ENCODE data around the gene TUBA3C. TPM values are rescaled to one million over a fixed set of nuclear protein-coding genes. Genes with fewer than 3 reads are reported as not detected.

TUBA3C gene
- total RNA-seq, 1 donor from 2014 or later: not detected

DNA sequence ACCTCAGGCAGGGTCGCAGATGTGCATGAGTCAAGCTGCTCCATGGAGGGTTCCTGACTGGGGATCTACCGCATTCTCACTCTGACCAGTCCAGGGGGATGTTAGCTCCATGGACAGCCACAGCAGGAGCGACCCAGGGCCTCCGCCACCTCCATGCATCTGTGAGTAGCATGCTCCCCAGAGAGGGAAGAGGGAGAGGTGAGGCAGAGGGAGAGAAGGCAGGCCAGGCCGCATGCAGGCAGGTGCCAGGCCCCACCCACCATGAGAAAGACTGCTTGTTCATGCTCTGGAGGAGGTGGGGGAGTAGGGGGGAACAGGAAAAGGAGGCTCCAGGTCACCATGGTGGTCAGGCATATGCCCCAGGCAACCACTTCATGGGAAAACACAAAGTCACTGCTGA lies 20.3 kb downstream of the TUBA3C start:
- no peak for DNase-seq

DNA sequence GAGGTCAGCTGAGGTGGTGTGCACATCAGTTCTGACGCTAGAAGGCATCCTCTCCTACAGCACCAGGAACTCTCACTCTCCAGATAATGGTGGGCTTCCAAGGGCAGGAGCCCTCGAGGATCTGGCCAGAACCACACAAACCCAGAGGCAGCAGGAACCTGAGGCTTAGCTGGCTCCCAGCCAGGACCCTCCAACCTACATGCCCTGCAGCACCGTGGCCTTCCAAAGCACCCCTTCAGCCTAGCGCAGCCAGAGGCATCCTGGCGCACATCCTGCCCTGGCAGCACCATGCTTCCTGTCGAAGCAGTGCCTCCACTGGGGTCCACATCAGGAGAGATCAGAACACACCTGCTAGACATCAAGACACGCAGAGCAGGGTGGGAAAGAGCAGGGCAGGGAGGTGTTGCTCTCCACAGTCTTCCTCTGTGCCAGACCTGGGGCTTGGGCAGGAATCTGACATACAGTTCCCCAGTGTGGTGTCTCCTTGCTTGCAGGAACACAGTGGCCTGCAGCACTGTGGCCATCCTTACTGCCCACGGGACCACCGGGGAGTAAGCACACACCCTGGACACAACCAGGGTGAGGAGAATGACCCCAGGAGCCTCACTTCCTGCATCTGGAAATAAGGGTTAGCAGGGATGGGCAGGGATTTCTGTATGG lies 21.7 kb downstream of the TUBA3C start:
- DNase-seq: no peak

DNA sequence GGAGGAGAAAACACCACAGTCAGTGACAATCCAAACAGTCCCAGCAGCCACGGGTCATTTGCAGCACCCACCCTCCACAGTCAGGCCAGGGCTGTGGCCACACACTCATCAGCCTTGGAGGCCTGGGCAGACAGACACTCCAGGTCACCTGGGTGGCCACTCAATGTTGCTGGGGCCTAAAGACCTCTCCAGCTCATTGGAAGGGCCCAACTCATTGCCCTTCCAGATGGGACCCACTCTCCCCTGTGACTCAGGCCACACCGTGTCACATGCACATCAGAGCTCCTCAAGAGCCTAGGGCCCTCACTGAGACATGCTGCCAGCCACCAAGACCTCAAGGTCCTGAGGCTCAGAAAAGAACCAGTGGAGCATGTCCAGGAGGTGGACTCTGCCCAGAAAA lies 22.4 kb downstream of the TUBA3C start:
- no peak for DNase-seq

DNA sequence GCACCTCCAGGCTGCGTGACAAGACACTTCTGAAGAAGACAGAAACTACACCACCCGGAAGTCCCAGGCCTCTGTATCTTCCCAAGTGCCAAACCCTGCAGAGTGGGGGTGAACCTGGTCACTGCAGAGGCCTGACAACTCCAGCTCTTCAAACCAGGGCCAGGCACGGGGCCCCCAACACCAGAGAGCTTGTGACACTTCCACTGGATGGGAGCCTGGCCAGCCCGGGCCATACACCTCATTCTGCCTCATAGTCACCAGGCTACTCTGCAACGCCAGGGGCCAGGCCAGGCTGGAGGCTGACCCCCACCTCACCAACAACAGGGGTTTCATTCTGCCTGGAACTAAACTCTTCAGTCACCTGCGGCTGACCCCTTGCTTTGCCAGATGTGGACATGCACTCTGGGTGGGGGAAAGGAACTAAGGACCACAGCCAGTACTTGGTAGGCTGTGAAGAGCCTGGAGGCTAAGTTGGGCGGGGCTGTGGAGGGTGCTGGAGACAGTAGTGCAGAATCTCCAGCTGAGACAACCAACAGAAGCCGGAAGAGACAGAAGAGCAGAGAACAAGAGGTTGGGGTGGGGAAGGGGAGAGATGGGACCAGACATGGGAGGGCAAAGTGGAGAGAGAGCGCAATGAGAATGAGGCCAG lies 23.0 kb downstream of the TUBA3C start:
- no peak for DNase-seq

DNA sequence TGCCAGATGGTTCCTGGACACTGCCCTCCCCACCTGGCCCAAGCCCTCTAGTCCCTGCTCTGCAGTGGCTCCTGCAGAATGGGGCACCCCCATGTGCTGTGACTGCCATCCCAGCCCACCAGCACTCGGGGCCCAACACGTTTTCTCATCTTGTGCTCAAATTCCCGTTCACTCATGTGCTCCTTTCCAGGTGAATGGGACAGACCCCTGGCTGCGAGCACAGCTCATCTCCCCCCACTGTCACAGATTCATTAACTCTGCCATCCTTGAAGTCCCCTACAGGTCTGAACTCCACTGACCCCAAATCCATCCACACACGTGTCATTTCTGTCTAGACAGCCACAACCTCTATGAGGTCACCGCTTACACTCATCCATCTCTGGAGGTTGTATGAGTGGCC lies 23.6 kb downstream of the TUBA3C start:
- no peak for DNase-seq

DNA sequence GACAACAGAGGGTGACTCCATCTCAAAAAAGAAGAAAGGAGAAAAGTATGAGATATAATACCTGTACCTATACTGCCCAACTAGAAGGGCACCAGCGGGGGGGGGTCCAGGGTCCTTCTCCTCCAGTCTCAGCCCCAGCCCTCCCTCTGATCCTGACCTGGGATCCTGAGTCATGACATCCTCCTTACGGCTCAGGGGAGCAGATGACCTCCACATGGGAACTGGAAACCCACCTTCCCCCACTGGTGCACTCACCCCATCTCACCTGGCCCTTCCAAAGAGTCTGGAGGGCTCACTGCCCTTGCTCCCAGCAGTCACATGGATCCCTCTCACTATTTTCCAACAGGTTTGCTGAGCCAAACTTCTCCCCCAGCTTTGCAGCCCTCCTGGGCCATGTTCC lies 24.2 kb downstream of the TUBA3C start:
- no peak for DNase-seq

DNA sequence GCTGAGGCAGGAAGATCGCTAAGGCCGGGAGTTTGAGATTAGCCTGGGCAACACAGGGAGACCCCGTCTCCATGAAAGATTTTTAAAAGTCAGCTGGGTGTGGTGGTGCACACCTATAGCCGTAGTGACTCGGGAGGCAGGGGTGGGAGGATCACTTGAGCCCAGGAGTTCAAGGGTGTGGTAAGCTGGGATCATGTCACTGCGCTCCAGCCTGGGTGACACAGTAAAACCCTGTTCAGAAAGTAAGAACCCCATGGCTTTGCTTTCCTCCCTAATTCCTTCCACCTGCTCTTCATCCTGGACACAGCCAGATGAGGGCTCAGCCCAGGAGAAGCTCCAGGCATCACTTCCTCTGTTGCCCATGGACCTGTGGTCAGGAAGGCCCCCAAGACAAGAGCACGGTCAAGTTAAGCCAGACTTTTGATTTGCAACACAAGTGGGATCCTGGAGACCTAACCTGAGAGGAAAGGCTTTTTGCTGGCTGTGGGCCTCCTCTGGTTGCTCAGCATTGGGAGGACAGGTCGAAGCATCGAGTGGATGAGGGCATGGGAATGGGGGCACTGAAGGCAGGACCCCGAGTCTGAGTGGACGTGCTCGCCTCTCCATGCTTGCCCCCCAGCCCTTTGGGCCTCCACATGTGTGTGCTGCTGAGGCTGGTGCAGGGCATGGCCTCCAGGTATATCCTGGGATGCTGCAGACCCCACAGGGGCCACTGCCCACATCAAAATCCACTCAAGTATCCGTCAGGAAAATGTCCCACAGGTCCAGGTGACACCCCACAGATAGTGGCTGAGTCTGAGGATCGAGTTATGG lies 25.4 kb downstream of the TUBA3C start:
- DNase-seq: no peak

DNA sequence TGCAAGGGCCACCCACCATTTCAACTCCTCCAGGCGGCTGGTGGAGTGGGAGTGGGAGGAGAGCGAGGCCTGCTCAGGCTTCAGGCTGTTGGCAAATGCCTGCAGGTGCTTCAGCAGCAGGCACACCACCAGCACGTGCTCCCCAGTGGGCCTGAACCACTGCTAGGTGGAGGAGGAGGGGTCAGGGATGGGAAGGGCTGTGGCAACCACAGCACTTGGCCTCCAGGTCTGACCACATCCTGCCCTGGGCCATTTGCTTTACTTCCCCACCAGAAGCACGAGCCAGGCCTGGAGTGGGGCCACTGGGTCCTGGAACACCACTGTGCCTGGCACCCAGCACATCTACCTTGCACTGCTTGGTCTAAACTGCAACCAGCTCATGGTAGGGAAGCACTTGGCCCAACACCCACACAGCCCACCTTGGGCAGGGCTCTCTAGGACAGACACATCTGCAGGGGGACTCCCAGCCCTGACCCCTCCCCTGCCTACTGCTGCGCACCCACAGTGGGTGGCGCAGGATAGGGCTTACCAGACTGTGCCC lies 26.2 kb downstream of the TUBA3C start:
- DNase-seq: no peak

DNA sequence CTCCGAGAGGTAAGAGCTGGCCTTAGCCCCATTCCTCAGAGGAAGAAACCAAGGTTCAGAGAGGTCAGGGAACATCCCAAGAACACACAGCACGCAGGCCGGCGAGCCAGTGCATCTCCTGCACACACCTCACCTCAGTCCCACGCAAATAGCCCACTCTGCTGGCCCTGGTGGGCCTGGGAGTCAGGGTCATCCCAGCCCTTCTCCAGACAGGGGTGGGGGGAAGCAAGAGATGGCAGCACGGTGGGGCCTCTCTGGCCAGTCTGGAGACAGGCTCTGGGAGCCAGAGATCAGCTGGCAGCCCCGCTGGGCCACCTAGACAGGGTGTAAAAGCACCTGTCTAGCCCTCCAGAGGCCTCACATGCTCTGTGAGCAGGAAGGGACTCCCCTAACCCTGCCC lies 26.8 kb downstream of the TUBA3C start:
- no peak for DNase-seq

DNA sequence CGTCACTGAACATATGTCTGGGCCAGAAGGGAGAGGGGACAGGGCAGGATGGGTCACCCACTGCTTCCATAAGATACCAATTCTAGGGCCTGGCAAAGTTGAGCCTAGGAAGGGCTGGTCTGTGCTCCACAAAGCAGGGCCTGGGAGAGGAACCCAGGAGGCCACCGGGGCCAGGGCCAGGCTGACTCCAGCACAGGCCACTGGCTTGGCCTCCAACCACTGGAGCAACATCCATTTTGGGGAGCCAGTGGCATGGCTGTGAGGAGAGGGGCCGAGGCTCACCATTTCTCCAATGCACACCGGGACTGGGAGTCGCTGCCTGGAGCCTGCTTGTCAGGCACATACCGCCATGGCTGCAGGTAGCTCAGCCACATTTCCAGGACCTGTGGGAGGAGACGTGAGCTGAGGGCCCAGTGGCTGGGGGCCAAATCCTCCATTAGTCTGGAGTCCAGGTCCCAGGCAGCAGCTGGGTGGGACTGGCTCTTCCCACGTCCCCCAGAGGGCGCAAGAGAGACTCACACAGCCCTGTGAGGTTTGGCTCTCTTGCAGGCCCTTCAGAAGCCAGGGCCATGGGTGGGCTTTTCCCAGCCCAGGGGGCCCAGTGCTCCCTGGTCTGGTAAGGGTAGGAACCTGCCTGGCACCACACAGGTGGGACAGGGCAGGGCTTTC lies 27.7 kb downstream of the TUBA3C start:
- DNase-seq: no peak

DNA sequence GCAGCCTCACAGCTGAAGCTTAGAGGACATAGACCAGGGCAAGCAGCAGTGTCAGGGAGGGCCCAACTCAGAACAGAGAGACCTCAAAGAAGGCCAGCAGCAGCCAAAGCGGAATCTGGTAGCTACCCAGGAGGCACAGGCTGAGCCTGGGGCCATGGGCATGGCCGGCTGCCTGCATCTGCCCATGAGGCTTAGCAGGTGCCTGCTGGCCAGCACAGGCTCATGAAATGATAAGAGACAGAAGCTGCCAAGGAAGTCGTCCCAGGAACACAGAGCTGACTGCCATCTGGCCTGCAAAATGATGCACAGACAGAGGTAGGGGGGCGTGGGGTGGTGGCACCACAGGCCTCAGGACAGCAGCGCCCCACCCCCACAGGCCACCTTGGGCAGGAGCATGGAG lies 29.2 kb downstream of the TUBA3C start:
- no peak for DNase-seq

DNA sequence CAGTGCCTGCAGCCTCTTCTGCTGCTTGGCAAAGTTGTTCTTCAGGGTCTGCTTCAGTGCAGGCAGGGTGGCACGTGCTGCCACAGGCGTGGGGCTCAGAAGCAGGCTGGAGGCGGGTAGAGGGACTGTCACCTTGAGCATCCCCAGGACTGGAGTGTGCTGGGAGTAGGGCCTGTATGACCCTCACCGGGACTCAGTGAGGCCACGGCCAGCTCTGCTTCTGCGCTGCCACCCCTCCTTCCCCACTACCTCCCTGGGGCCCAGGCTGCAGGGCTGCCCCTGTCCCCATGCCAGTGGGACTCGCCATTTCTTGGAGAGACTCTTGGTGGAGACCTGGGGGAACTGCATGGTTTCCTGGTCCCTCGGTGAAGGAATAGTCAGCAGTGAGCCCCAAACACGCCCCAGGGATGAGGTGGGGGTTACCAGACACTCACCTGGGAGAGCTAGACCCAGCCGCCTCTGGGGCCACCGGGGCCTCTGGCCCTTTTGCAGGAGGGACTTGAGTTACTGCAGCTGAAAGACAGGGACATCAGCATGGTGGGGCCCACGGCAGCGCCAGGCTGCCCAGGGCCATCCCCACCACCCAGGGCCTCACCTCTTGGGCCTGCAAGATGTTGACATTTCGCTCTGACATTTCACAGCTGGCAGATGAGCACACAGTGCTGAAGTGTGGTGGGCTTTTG lies 29.9 kb downstream of the TUBA3C start:
- DNase-seq: no peak

DNA sequence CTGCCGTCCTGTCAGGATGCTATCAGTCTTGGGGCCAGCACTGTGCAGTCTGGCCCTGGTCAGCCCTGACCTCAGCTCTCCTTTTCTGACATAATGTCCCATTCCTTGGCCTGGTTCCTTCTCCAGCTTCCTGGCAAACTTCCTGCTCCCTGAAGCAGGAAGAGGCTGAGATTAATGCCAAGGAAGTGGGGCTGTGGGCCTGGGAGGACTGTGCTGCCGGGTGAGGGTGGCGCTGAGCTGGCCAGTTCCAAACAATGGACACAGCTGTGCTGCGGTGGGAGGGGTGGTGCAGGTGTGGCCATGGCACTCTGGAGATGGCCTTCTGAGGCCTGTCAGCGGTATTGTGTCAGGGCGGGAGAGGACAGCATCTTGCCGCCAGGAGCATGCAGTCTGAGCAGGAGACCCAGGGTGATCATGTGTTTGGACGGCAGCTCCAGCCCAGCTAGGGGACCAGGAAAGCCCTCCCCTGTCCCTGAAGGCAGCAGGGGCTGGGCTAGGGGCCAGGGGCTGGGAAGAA lies 30.9 kb downstream of the TUBA3C start:
- DNase-seq: no peak

DNA sequence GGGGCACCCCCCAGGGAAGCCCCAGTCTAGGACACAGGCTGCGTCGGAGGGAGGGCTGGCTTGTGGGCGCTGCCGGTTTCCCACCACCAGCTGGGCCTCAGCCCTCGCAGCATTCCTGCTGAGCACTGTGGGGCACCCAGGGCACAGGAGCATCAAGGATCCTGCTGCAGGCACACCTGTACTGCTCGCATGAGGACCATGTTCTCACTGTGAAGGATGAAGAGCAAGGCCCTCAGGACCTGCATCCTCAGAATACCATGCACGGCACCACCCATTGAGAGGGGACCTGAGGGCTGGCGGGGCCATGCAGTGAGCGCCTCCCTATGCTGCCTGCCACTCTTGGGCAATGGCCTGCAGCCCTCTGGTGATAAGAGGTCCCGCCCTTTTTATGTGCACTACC lies 31.4 kb downstream of the TUBA3C start:
- DNase-seq: no peak

DNA sequence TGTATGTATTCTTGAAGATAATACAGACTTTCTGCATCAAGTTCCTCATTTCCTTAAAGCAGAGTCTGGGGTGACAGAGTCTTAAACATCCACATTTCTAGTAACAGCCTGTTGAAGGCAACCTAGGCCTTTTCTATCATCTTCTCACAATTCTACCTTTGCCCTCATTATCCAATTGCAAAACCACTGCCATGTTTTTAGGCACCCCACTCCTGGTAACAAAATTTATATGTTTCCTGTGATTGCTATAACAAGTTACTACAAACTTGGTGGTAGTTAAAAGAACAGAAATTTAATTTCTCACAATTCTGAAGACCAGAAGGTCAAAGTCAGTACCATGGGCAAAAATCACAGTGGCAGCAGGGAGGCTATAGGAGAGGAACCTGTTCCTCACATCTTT lies 33.1 kb downstream of the TUBA3C start:
- DNase-seq: no peak

Small RNA genes within 50 kb of the gene (small RNA-seq; reads per million reads assigned to genes)
- gene AL139327.4 (ENCODE audit: low replicate concordance): not detected

All from skin of body (tissue), 3 donors.